NCI-H69 (cell line): Measurements from ENCODE around the gene SSTR5.

Experiments
- DNase-seq: peaks from one replicate; lab custom pipeline; 2025; lab: John Stamatoyannopoulos, UW

The SSTR5 gene

GRCh38 chr16:1072526-1073261, at the start of gene SSTR5:
Gene SSTR5 (plus strand): TSS chr16:1072747. CDS start chr16:1078869, 6,122 bp downstream.
- DNase-seq, result peak; percentile 38

DNA sequence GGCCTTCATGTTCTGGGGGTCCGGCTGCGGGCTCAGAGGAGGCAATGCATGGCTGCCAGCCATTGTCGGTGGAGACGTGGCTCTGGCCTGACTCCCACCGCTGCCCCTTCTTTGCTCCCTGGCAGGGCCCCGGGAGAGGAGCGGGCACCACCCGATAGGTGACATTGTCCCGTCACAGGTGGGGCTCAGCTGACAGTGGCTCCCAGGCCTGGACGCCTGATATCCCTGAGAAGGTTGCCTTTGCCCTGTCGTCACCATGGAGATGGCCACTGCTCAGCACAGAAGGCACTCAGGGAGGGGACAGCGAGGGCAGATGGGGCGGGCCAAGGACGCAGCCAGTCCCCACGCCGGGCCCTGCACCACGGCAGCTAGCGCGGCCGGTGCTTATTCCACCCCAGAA, 48.4 kb upstream of the SSTR5 start:
- no peak for DNase-seq

DNA sequence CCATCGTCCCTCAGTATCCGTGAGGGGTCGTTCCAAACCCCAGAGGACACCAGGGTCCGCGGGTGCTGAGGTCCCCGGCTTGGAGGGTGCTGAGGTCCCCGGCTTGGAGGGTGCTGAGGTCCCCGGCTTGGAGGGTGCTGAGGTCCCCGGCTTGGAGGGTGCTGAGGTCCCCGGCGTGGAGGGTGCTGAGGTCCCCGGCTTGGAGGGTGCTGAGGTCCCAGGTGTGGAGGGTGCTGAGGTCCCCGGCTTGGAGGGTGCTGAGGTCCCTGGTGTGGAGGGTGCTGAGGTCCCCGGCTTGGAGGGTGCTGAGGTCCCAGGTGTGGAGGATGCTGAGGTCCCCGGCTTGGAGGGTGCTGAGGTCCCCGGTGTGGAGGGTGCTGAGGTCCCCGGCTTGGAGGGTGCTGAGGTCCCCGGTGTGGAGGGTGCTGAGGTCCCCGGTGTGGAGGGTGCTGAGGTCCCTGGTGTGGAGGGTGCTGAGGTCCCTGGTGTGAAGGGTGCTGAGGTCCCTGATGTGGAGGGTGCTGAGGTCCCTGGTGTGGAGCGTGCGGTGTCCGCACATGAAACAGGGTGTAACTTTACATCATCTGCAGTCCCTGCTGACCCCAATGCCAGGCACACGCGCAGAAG, 47.3 kb upstream of the SSTR5 start:
- DNase-seq, result peak; percentile 37

DNA sequence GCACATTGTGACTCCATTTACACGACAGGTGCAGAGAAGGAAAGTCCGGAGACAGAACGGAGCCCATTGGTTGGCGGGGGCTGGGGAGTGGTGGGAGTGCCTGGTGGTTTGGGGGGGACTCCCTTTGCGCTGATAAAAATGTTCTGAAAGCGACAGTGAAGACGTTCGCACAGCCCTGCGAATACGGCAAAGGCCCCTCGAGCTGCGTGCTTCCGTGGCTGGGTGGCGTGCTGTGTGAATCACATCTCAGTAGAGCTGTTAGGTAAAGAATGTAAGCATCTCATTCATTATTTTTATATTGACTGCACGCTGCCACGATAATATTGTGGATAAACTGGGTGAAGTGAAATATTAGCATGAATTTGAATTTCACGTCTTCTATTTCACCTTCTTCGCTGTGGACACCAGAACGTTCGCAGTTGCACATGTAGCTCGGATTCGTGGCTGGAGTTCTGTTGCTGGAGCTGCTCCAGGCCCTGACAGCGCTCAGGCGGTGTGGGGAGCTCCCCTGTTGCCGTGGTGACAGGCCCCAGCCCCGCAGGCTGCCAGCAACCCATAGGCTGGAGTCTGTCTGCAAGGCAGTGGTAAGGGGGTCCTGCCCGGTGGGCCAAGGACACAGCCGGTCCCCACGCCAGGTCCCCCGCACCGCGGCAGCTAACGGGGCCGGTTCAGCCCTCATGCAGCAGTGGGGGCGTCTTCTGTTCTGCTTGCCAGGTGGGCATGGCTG, 46.3 kb upstream of the SSTR5 start:
- peak; percentile 33 for DNase-seq

DNA sequence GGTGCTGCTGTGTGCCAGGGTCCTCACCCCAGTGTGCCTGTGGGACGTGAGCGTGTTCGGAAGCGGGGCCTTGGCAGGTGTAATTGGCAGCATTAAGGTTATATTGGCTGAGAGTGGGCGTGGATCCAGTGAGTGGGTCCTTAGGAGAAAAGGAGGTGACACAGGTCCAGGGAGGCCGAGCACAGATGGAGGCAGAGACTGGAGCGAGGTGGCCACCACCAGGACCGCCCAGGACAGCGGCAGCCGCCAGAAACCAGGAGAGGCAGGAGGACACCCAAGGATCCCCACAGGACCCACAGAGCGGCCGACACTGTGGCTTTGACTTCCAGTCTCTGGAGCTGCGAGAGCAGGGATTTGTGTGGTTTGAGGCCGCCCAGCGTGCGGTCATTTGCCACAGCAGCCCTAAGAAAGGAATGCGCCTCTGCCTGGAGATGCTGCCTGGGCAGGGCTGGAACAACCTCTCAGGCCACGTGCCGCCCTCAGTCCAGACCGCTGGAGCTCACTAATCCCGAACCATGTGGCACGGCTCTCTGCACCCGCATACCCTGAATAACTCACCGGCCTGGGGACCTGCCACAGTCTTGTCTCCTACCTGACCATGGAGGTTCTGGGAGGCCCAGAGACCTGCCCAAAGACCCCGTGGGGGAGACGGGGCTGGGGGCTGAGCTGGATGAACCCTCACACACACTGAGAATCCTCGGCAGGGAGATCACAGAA, 45.6 kb upstream of the SSTR5 start:
- DNase-seq, result no peak

- DNase-seq, result no peak
Observed at GRCh38 chr16:1027501-1027815, 45.1 kb upstream of the SSTR5 start.

DNA sequence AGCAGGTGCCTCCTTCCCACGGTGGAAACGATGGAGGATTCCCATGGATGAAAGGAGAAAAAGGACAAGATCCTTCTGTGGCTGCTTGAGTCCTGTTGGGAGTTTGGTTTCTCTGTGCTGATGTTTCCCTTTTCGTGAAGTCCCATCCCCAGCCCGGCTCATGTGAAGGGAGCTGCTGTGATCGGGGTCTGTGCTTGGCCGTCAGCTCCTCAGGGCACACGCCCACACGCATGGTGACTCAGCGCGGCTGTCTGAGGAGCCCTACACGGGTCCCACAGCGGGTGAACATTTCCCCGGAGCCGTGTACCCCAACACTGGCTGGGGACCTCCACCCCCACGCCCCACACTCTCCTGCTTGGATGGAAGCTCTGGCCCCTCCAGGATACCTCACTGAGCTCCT, 44.5 kb upstream of the SSTR5 start:
- DNase-seq, result no peak

GRCh38 chr16:1028524-1029258, 43.9 kb upstream of the SSTR5 start:
- DNase-seq, result no peak

- DNase-seq, result no peak
Observed at GRCh38 chr16:1029259-1029545, 43.3 kb upstream of the SSTR5 start.

- no peak for DNase-seq
Observed at GRCh38 chr16:1030473-1030901, 42.1 kb upstream of the SSTR5 start.

GRCh38 chr16:1031666-1032065, 40.9 kb upstream of the SSTR5 start:
- DNase-seq, result no peak

- no peak for DNase-seq
Observed at GRCh38 chr16:1032607-1033006, 39.9 kb upstream of the SSTR5 start.

- no peak for DNase-seq
Observed at GRCh38 chr16:1033128-1033679, 39.3 kb upstream of the SSTR5 start.

DNA sequence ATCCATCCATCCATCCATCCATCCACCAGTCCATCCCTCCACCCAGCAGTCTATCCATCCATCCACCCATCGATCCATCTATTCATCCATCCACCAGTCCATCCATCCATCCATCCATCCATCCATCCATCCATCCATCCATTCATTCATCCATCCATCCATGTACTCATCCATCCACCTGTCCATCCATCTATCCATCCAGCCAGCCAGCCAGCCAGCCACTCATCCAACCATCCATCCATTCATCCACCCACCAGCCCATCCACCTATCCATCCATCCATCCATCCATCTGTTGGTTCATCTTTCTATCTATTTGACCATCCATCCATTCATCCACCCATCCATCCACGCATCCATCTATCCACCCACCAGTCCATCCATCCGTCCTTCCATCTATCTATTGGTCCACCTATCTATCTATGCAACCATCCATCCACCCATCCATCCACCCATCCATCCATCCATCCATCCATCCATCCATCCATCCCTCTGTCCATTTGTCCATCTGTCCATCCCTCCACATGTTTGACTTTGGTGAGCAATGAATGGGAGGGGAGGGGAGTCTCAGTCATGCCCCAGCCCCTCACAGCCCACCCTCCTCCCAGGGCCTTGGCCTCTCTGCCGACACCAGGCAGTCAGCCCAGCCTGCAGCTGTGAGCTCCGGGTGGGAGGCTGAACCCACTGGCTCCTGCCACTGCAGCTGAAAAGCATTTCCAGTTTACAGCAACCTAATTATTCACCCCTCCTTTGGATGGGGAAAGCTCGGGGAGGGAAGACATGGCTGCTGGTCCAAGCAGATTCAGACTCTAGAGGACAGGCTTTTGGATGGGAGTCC, 38.1 kb upstream of the SSTR5 start:
- no peak for DNase-seq

DNA sequence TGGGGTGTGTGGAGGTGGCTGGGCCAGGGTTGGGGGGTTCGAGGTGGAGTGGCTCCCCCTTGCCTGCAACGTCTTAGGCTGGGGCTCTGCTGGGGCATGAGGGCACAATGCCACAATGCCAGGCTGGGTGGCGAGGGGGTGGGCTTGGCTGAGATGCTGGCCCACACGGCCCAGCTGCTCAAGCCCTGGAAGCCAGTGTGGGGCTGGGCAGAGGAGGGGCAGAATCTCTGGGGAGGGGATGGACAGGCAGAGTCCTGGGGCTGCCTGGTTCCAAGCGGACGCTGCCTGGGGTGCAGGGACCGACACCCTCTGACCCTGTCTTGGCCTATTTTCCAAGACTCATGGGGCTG, 37.5 kb upstream of the SSTR5 start:
- DNase-seq, result no peak

DNA sequence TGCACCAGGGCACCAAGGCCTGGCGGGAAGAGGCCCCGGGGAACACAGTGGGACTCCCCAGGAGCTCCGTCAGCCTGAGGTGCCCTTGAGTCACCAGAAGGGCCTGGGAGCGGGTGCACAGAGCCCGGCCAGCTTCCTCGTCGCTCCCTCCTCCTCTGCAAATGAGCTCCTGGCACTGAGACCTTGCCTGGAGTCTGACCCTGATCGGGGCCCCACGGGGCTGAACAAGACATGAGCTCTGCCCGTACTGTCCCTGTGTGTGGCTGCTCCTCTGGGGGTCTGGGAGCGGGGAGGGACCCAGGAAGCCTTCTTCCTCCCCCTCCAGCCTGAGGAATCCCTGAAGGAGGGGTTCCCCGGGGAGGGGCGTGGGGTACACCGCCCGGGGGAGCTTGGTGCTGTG, 36.4 kb upstream of the SSTR5 start:
- no peak for DNase-seq

- DNase-seq, result peak; percentile 17
Observed at GRCh38 chr16:1036726-1037393, 35.7 kb upstream of the SSTR5 start.

DNA sequence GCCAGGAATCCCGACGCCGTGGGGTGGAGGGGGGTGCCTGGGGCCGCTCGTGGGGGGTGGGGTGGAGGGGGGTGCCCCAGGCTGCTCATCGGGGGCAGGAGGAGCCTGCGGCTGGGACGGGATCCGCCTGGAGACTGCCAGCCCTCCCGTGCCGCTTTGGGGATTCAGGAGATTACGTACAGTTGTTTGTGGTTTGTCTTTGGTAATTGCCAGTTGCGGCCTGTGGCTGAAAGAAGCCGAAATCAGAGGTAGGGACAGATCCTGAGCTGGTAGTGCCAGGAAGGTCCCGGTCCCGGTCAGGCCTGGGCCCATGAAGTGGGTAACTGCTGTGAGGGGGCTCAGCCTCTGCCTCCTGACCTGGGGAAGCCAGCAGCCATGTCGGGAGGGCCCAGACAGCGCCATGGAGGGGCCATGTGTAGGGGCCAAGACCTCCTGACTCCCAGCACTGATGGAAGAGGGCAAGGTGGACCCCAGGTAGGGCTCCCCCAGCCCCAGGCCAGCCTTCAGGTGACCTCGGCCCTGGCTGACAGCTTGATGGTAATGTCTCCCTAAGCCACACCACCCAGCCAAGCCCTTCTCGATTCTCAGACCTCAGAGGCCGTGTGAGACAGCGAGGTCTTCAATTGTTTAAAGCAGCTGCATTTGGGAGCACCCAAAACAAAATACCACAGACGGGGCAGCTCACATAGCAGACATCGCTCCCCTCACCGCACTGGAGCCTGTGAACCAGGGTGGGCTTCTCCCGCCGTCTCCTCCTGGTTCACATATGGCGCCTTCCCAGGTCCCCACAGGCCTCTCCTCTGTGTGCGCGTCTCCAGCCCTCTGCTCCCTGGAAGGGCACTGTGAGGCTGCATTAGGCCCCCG, 34.9 kb upstream of the SSTR5 start:
- DNase-seq, result no peak

- no peak for DNase-seq
Observed at GRCh38 chr16:1038932-1039331, 33.6 kb upstream of the SSTR5 start.

DNA sequence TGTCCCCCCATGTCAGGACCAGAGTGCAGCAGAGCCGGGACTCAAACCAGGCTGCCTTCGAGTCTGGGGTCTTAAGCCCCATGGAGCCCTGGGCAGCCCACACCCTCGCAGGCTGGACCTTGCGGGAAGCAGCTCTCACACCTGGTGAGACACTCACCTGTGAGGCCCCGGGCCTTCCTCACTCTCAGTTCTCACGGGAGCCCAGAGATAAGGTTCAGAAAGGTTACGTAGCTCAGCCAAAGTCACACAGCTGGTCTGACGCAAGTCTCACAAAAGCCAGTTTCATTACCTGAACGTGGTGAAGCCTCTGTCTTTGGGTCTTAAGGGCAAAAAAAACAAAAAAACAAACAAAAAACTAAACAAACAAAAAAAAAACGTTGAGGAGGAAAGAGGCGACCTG, 32.8 kb upstream of the SSTR5 start:
- DNase-seq, result no peak
